HCT116 (cell line): ENCODE measurements around the gene INCENP. TPM values are rescaled to one million over a fixed set of nuclear protein-coding genes. Genes with fewer than 3 reads are reported as not detected.

Source experiments
- ATAC-seq: fragments of 200-7000 bp; cut with Tn5 transposase; 2 replicates; pipeline ENCODE4 v1.9.1; 2020; ENCODE audit warnings: mild to moderate bottlenecking, moderate library complexity
- BruUV-seq: library from RNA; stranded (reverse); fragments of 400-500 nt; replicated peaks from 2 replicates; lab custom pipeline; 2021; lab: Mats Ljungman, UMichigan
- CTCF ChIA-PET: fragments of 300-600 bp; sonication (Branson Sonifier 250); formaldehyde crosslinking; loops from one replicate; lab custom pipeline; 2021; ENCODE audit warnings: antibody characterized with exemption; lab: Charles Lee
- POLR2A ChIA-PET: fragments of 300-600, 350-600 bp; sonication (Branson Sonifier 250); formaldehyde crosslinking; loops from one replicate; lab custom pipeline; 2021; ENCODE audit warnings: antibody characterized with exemption; lab: Charles Lee
- RAD21 ChIA-PET, 2 experiments: fragments of 300-600 bp; sonication (Branson Sonifier 250); formaldehyde crosslinking; loops; one replicate each; lab custom pipeline; 2023; ENCODE audit warnings: low total read pairs in 2 of 2; ENCODE audit not compliant: uncharacterized antibody in 2 of 2, unreplicated experiment in 2 of 2, low non-redundant PET in 1 of 2; lab: Charles Lee
- DNase-seq: peaks from one replicate; pipeline ENCODE4 v3.0.0-alpha.2; 2010; ENCODE audit warnings: low read depth, low spot score
- H2AFZ ChIP-seq: fragments of 200-600 bp; shearing (Covaris generic), sonication (generic); 2 replicates; pipeline ENCODE4 v1.6.1; 2017; ENCODE audit warnings: low read depth, mixed run types, mixed read lengths, antibody characterized with exemption, low read length; ENCODE audit not compliant: poor library complexity, severe bottlenecking
- H3K27ac ChIP-seq: 2 replicates; pipeline ENCODE4 v1.5.1; 2012; ENCODE audit warnings: low read depth, low read length
- H3K27me3 ChIP-seq: fragments of 200-600 bp; sonication (generic); 2 replicates; pipeline ENCODE4 v1.6.1; 2016; ENCODE audit warnings: mixed run types, low read length, mixed read lengths; ENCODE audit not compliant: insufficient read depth
- H3K36me3 ChIP-seq, 2 experiments: fragments of 200-500 bp in 1 of 2; fragments of 200-600 bp in 1 of 2; sonication (Bioruptor generic) in 1 of 2; sonication (generic) in 1 of 2; 2 replicates each; pipeline versions ENCODE4 v1.5.1 to v1.6.1; 2014 to 2016; ENCODE audit warnings: low read length in 2 of 2, inconsistent platforms in 1 of 2, mixed read lengths in 1 of 2, mixed run types in 1 of 2; ENCODE audit not compliant: insufficient read depth in 2 of 2, control insufficient read depth in 1 of 2
- H3K4me1 ChIP-seq, 2 experiments: fragments of 200-600 bp in 1 of 2; sonication (generic) in 1 of 2; 2 replicates each; pipeline versions ENCODE4 v1.5.1 to v1.6.1; 2012 to 2017; ENCODE audit warnings: low read length in 2 of 2, inconsistent platforms in 1 of 2, mild to moderate bottlenecking in 1 of 2, mixed read lengths in 1 of 2, mixed run types in 1 of 2, moderate library complexity in 1 of 2; ENCODE audit not compliant: insufficient read depth in 2 of 2, control insufficient read depth in 1 of 2
- H3K4me2 ChIP-seq: fragments of 200-600 bp; sonication (generic); 2 replicates; pipeline ENCODE4 v1.6.1; 2017; ENCODE audit warnings: mixed run types, low read length, mixed read lengths
- H3K4me3 ChIP-seq, 2 experiments: fragments of 200-600 bp in 1 of 2; sonication (generic) in 1 of 2; replicated peaks in 1 of 2; 2 replicates each; pipeline ENCODE4 v1.5.1; 2011 to 2016; ENCODE audit warnings: low read length in 2 of 2, control low read depth in 1 of 2, low read depth in 1 of 2, mild to moderate bottlenecking in 1 of 2, mixed read lengths in 1 of 2, mixed run types in 1 of 2
- H3K79me2 ChIP-seq: fragments of 200-600 bp; sonication (generic); 2 replicates; pipeline ENCODE4 v1.6.1; 2017; ENCODE audit warnings: mild to moderate bottlenecking, mixed run types, low read length, moderate library complexity, mixed read lengths; ENCODE audit not compliant: insufficient read depth
- H3K9ac ChIP-seq: fragments of 200-600 bp; sonication (generic); 2 replicates; pipeline ENCODE4 v1.6.1; 2016; ENCODE audit warnings: low read length, mixed read lengths
- H3K9me2 ChIP-seq: fragments of 200-600 bp; sonication (generic), shearing (Covaris generic); 2 replicates; pipeline ENCODE4 v1.6.1; 2017; ENCODE audit warnings: mixed run types, mild to moderate bottlenecking, moderate library complexity; ENCODE audit not compliant: insufficient read depth
- H3K9me3 ChIP-seq, 2 experiments: fragments of 200-500 bp in 1 of 2; fragments of 200-600 bp in 1 of 2; sonication (Bioruptor generic) in 1 of 2; sonication (generic) in 1 of 2; 2 replicates each; pipeline ENCODE4 v1.6.1; 2014 to 2017; ENCODE audit warnings: low read length in 2 of 2, mixed read lengths in 2 of 2, inconsistent platforms in 1 of 2, low read depth in 1 of 2, mild to moderate bottlenecking in 1 of 2, mixed run types in 1 of 2, moderate library complexity in 1 of 2; ENCODE audit not compliant: control insufficient read depth in 1 of 2, insufficient read depth in 1 of 2
- H4K20me1 ChIP-seq: fragments of 200-600 bp; sonication (generic), shearing (Covaris generic); 2 replicates; pipeline ENCODE4 v1.6.1; 2017; ENCODE audit warnings: mixed run types, mild to moderate bottlenecking, moderate library complexity; ENCODE audit not compliant: insufficient read depth
- CEBPB ChIP-seq: IDR thresholded peaks from 2 replicates; pipeline ENCODE4 v1.6.1; 2012; ENCODE audit warnings: low read depth
- EGR1 ChIP-seq: IDR thresholded peaks from 2 replicates; pipeline ENCODE4 v1.6.1; 2012; ENCODE audit warnings: low read depth
- EZH2phosphoT487 ChIP-seq: fragments of 200-600 bp; IDR thresholded peaks from 2 replicates; pipeline ENCODE4 v1.6.1; 2018; ENCODE audit warnings: antibody characterized with exemption, borderline replicate concordance
- RAD21 ChIP-seq: IDR thresholded peaks from 2 replicates; pipeline ENCODE4 v1.6.1; 2012; ENCODE audit warnings: low read depth, mild to moderate bottlenecking
- SP1 ChIP-seq: IDR thresholded peaks from 2 replicates; pipeline ENCODE4 v1.6.1; 2012; ENCODE audit warnings: low read depth
- TCF7L2 ChIP-seq: IDR thresholded peaks from 2 replicates; pipeline ENCODE4 v1.7.0; 2011; ENCODE audit warnings: borderline replicate concordance, inconsistent platforms; ENCODE audit not compliant: insufficient read depth, insufficient read length; ENCODE audit errors: extremely low read depth
- YY1 ChIP-seq: IDR thresholded peaks from 2 replicates; pipeline ENCODE4 v1.6.1; 2011; ENCODE audit warnings: low read length, low read depth, moderate library complexity, mild to moderate bottlenecking; ENCODE audit not compliant: insufficient replicate concordance; ENCODE audit errors: extremely low read depth
- ZNF274 ChIP-seq: fragments of 200-500 bp; sonication (Bioruptor generic); IDR thresholded peaks from 2 replicates; pipeline ENCODE4 v1.6.1; 2014; ENCODE audit warnings: mild to moderate bottlenecking, low read depth, low read length, inconsistent platforms
- intact Hi-C: fragments of 100-400 bp; cut with micrococcal nuclease; formaldehyde crosslinking; loops from 2 replicates; pipeline ENCODE4 v1.10.0; 2022
- total RNA-seq: library from RNA; stranded (reverse); gene quantifications from one replicate; pipeline ENCODE4 v1.2.1, GENCODE V29; 2021; ENCODE audit not compliant: unreplicated experiment
- TF ChIP-seq, protein P1 (sequence below), 3 experiments: fragments of 200-600 bp in 1 of 3; sonication (generic) in 1 of 3; IDR thresholded peaks in 2 of 3; conservative IDR thresholded peaks in 1 of 3; 2 replicates each; pipeline ENCODE4 v1.5.1; 2012 to 2017; ENCODE audit warnings: low read depth in 2 of 3, low read length in 2 of 3, antibody characterized with exemption in 1 of 3, borderline replicate concordance in 1 of 3, control low read depth in 1 of 3, mild to moderate bottlenecking in 1 of 3, mixed read lengths in 1 of 3, mixed run types in 1 of 3, moderate library complexity in 1 of 3; ENCODE audit not compliant: insufficient read depth in 1 of 3
- TF ChIP-seq, protein P2 (sequence below): IDR thresholded peaks from 2 replicates; pipeline ENCODE4 v1.6.1; 2012
- TF ChIP-seq, protein P3 (sequence below): IDR thresholded peaks from 2 replicates; pipeline ENCODE4 v1.6.1; 2011; ENCODE audit warnings: mild to moderate bottlenecking, low read length, moderate library complexity; ENCODE audit not compliant: insufficient replicate concordance; ENCODE audit errors: extremely low read depth
- TF ChIP-seq, protein P4 (sequence below): IDR thresholded peaks from 2 replicates; pipeline ENCODE4 v1.6.1; 2012

Gene INCENP
- total RNA-seq, 1 experiment from 2014 or later: 118 TPM

DNA sequence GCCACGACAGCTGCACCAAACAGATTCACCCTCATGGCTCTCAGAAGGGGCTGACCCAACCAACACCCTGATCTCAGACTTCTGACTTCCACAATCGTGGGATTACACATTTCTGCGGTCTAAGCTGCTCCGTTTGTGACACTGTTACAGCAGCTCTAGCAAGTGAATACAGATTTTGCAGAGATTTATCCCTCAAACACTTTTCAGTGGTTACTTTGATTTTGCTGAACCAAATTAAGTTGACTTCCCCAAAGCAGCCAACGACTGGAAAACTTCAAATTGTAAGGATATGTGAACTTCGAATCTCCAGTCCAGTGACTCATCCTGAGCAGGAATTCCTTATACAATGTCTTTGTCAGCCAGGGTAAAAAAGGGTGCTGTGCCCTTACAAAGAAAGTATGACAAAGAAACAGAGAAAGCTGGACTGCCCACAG is 14.8 kb upstream of the INCENP start (continued):
- TF ChIP-seq, protein P1, sequence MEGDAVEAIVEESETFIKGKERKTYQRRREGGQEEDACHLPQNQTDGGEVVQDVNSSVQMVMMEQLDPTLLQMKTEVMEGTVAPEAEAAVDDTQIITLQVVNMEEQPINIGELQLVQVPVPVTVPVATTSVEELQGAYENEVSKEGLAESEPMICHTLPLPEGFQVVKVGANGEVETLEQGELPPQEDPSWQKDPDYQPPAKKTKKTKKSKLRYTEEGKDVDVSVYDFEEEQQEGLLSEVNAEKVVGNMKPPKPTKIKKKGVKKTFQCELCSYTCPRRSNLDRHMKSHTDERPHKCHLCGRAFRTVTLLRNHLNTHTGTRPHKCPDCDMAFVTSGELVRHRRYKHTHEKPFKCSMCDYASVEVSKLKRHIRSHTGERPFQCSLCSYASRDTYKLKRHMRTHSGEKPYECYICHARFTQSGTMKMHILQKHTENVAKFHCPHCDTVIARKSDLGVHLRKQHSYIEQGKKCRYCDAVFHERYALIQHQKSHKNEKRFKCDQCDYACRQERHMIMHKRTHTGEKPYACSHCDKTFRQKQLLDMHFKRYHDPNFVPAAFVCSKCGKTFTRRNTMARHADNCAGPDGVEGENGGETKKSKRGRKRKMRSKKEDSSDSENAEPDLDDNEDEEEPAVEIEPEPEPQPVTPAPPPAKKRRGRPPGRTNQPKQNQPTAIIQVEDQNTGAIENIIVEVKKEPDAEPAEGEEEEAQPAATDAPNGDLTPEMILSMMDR (IDR thresholded peaks at IDR 0.05 in 2 of 3, conservative IDR thresholded peaks at IDR 0.05 in 1 of 3; ENCODE audit: borderline replicate concordance in 1 of 3, insufficient read depth in 1 of 3, low read depth in 2 of 3, low read length in 2 of 3): no peak

DNA sequence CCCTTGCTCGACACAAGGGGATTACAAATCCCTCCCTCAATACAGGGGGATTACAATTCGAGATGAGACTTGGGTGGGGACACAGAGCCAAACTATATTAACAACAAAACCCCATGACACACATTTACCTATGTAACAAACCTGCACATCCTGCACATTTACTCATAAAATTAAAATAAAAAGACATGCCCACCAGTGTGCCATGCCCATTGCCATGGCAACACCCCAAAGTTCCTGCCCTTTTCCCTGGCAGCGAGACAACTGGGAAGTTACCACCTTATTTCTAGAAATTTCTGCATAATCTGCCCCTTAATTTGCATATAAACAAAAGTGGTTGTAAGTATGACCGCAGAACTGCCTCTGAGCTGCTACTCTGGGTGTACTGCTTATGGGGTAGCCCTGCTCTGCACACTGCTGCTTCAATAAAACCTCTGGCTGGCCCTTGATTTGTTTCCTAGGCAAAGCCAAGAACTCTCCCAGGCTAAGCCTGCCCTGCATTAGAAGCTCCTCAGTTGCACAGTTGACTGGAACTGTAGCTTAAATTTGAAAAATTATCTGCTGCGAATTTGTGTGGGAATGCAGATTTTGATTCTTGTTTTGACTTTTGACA is 8.6 kb upstream of the INCENP start:
- CTCF ChIA-PET: no interaction called here
- no peak for DNase-seq
- no peak overlapping the region for H3K9ac ChIP-seq
- H3K4me2 ChIP-seq: no peak overlapping the region
- H3K79me2 ChIP-seq: no peaks in the 10 kb centered on the region
- H3K9me3 ChIP-seq: peaks cover 4 to 5% of the 10 kb centered on the region in 2 experiments; a peak in 3 of 4 replicates
- H3K4me1 ChIP-seq: no peaks in the 10 kb centered on the region; a peak in 1 of 4 replicates
- RAD21 ChIA-PET: no interaction called here
- H3K36me3 ChIP-seq: no peaks in the 10 kb centered on the region
- POLR2A ChIA-PET: no interaction called here
- intact Hi-C loops: no loop called here
- ATAC-seq: no peak
- H4K20me1 ChIP-seq: no peaks in the 10 kb centered on the region
- no peaks in the 10 kb centered on the region for H3K9me2 ChIP-seq
- no peak overlapping the region for H2AFZ ChIP-seq
- no TSS peak for BruUV-seq
- H3K27me3 ChIP-seq: no peaks in the 10 kb centered on the region
- H3K4me3 ChIP-seq: no peak overlapping the region
- H3K27ac ChIP-seq: no peak overlapping the region
- TF ChIP-seq YY1 (no peak), EGR1 (no peak), ZNF274 (no peak), SP1 (no peak), RAD21 (no peak), EZH2phosphoT487 (no peak), TCF7L2 (no peak), CEBPB (no peak)
- TF ChIP-seq, protein P2, sequence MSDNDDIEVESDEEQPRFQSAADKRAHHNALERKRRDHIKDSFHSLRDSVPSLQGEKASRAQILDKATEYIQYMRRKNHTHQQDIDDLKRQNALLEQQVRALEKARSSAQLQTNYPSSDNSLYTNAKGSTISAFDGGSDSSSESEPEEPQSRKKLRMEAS: no peak
- TF ChIP-seq, protein P3, sequence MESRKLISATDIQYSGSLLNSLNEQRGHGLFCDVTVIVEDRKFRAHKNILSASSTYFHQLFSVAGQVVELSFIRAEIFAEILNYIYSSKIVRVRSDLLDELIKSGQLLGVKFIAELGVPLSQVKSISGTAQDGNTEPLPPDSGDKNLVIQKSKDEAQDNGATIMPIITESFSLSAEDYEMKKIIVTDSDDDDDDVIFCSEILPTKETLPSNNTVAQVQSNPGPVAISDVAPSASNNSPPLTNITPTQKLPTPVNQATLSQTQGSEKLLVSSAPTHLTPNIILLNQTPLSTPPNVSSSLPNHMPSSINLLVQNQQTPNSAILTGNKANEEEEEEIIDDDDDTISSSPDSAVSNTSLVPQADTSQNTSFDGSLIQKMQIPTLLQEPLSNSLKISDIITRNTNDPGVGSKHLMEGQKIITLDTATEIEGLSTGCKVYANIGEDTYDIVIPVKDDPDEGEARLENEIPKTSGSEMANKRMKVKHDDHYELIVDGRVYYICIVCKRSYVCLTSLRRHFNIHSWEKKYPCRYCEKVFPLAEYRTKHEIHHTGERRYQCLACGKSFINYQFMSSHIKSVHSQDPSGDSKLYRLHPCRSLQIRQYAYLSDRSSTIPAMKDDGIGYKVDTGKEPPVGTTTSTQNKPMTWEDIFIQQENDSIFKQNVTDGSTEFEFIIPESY: no peak
- TF ChIP-seq, protein P4, sequence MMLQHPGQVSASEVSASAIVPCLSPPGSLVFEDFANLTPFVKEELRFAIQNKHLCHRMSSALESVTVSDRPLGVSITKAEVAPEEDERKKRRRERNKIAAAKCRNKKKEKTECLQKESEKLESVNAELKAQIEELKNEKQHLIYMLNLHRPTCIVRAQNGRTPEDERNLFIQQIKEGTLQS: no peak
- TF ChIP-seq, protein P1 (IDR thresholded peaks at IDR 0.05 in 2 of 3, conservative IDR thresholded peaks at IDR 0.05 in 1 of 3; ENCODE audit: borderline replicate concordance in 1 of 3, insufficient read depth in 1 of 3, low read depth in 2 of 3, low read length in 2 of 3): no peak
